Neural progenitor cell (in vitro differentiated cells): ENCODE data around the gene SFRP4.

Experiments used
- CTCF ChIP-seq: fragments of 200-600 bp; sonication (generic); IDR thresholded peaks from 2 replicates; pipeline ENCODE4 v1.5.1; 2017; ENCODE audit warnings: antibody characterized with exemption, mild to moderate bottlenecking
- EZH2 ChIP-seq: fragments of 200-600 bp; sonication (generic); IDR thresholded peaks from 2 replicates; pipeline ENCODE4 v1.6.1; 2017; ENCODE audit warnings: antibody characterized with exemption, mild to moderate bottlenecking, moderate library complexity

GRCh38 chr7:37952240-37952639 is 35.6 kb upstream of the SFRP4 start:
- no peak for TF ChIP-seq CTCF
- no peak for TF ChIP-seq EZH2
